Measurements from ENCODE around the gene FCMR.
"Not testable (repeated sequence)": the region's sequence is repeated elsewhere in the genome, so short reads cannot be mapped to it uniquely, and the experiment has no call there.

FCMR gene

DNA sequence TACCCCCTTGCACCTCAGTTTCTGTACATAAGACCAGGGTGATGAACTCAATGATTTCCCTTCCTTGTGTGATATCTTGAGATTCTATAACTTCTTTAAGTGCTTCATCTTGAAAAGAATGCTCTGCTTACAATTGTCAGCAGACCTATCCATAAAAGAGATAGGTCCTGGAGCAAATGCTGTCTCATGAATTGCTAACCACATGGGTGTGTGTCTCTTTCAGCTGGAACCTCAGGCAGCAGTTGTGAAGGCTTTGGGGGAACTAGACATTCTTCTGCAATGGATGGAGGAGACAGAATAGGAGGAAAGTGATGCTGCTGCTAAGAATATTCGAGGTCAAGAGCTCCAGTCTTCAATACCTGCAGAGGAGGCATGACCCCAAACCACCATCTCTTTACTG lies 53.5 kb downstream of the FCMR start:
- DNase-seq: no peak

DNA sequence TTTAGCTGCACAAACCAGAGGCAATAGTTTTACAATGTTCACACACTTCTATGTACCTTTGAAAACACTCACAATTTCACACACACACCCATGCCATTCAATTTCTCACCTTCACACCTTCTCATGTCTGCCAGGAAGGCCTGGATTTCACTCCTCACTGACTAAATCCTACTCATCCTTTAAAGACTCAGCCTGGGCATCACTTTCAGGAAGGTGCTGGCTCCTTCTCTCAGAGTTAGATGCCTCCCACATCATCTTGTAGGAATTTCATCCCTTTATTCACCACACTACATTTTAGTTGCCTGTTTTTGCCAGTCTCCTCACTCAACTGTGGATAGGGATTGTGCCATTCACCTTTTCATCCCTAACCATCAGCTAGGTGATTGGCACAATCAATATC lies 54.0 kb downstream of the FCMR start:
- DNase-seq: no peak

DNA sequence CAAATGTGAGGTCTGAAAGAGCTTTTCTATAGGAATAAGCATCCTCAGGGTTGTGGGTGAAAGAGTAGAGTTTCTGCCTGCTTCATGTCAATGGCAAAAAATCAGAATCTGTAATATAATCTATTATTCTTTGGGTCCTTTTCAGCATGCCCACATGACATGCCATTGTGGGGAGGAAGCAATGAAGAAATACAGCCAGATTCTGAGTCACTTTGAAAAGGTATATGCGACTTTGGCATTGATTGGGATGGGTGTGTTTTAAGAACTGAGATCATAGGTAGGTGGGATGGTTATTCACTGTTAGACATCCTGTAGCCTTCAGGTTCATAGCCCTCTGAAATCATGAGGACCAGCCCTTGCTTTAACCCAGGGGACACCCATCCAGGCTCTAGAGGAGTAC lies 54.5 kb downstream of the FCMR start:
- no peak for DNase-seq

DNA sequence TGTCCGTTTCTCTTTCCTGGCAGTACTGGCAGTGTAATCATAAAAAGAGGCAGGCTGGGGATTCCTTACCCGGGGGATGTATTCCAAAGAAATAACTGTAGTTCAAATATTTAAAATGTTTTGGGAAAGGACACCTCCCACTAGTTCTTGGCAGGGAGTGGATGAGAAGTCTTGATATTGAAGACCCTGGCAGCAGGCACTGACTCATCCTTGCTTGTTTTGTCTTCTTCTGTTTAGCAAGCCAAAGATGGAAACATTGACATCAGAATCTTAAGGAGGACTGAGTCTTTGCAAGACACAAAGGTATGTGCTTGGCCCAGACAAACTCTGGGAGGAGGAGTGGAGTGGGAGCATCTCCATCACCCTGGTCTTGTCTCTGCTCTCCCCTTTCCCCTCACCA lies 55.7 kb downstream of the FCMR start:
- no peak for DNase-seq

DNA sequence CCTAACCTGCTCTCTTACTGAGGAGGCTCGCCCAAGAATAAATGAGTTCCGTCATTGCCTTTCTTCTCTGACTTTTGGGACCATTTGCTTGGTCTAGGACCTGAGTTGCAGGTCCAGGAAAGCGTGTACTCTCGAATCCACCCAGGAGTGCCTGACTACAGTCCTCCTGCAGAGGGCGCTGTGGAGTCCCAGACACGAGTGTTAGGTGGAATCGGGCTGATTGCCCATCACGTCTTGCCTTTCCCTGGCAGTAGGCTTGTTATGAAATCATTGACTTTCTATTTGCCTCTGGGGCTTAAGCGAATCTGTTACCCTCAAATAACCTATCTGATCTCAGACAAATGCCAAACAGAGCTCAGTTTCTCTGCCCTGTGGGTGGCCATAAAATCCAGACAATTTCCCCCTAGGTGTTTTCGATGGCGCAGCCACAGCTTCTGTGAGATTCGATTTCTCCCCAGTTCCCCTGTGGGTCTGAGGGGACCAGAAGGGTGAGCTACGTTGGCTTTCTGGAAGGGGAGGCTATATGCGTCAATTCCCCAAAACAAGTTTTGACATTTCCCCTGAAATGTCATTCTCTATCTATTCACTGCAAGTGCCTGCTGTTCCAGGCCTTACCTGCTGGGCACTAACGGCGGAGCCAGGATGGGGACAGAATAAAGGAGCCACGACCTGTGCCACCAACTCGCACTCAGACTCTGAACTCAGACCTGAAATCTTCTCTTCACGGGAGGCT lies 56.6 kb downstream of the FCMR start, which contains the start of gene IL20:
TSS of gene IL20 (plus strand) at position 685 of the 733 bp plus-strand sequence. CDS start 230 bp downstream, outside the sequence.
- DNase-seq: peak; percentile 75

DNA sequence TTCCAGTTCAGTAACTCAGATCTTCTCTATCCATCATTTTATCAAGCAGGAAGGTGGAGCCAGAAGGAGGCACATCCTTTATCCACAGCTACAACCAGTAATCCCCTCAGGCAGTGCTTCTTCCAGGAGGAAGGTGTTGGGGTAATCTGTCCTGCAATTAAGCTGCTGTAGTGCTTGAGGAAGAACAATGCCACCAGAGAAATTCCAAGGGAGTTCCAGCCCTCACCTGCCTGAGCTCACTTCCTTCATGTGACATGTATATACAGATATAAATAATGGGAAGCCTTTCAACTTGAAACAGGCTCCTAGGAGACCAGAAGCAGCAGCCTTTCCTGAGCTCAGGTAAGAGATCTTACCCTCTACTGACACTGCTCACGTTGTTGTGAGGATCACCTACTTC lies 58.5 kb downstream of the FCMR start:
- no peak for DNase-seq

DNA sequence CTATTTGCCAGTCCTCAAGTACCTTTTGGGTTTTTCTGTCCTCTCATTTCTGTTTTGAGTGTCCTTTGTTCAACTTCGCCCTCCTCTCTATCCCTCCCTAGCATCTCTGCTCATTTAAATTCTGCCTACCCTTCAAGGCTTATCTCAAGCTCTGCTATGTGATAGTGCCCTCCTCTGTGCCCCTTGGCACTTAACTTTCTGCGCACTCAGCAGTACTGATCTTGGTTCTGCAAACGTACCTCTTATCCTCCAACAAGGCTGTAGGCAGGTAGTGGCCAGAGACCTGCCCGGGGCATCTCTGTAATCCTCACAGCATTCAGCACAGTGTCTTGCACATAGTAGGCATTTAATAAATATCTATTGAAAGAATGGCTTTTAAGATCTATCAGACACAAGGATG lies 61.6 kb downstream of the FCMR start:
- DNase-seq: no peak

DNA sequence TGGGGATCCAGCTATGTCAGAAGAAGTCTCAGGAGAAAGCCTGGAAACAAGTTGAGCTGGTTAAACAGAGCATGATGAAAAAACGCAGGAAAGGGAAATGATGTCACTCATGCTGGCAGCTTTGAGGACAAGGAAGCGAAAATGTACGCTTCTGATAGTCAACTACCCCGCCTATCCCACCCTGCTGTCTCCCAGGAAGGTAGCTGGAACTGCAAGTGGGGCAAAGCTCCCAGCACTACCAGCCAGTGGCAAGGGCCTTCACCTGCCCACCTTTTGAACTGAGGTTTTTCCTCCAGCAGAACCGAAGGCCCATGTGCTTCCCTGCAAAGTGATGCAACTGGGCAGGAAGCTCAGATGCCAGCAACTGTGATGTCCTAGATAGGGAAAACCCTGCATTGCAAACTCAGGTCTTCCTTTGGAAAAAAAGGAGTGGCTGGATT lies 62.6 kb downstream of the FCMR start:
- DNase-seq: no peak

DNA sequence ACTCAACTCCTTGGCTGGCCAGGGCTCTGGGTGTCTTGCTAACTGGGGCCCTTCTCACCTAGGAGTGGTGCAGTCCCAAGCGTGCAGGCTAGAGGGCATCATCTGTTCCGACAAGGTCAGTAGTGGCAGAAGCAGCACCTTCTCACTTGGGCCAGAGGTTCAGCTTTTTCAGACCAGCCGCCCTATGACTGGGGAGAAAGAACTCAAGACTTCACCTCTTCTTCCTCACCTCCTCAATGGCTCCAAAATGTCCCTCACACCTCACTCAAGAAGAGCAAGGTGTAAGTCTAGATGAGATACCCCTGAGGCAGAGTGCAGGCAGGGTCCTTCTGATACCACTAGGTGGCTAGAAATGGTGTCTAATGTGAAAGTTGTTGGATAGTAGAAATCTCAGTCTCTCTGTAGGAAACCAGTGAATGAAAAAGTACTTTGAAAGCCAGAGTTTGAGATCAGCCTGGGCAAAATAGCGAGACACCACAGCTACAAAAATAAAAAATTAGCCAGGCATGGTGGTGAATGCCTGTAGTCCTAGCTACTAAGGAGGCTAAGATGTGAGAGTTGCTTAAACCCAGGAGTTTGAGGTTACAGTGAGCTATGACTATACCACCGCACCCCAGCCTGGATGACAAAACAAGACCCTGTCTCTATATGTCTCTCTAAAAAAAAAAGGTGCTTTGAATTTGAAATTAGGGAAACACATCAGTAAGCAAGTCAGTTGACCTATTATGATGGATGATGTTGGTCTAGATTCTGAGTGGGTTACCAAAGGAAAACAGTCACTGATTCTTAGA lies 64.9 kb downstream of the FCMR start:
- DNase-seq: no peak

DNA sequence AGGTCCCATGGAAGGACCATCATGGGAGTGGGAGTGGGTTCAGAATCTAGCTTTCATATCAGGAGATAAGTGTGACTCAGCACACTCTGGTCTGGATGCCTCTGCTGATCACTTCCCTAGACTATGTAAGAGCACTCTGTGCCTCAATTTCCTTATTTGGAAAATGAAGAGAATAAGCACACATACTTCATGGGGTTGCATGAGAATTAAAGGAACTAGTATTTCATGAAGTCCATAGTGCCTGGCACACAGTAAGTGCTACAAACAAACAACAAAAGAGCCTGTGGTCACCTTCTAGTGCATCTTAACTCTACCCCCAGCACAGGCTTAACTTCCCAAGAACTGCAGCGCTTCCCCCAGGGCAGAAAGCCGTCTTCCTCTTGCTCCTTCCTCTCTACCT lies 65.9 kb downstream of the FCMR start:
- DNase-seq: no peak

DNA sequence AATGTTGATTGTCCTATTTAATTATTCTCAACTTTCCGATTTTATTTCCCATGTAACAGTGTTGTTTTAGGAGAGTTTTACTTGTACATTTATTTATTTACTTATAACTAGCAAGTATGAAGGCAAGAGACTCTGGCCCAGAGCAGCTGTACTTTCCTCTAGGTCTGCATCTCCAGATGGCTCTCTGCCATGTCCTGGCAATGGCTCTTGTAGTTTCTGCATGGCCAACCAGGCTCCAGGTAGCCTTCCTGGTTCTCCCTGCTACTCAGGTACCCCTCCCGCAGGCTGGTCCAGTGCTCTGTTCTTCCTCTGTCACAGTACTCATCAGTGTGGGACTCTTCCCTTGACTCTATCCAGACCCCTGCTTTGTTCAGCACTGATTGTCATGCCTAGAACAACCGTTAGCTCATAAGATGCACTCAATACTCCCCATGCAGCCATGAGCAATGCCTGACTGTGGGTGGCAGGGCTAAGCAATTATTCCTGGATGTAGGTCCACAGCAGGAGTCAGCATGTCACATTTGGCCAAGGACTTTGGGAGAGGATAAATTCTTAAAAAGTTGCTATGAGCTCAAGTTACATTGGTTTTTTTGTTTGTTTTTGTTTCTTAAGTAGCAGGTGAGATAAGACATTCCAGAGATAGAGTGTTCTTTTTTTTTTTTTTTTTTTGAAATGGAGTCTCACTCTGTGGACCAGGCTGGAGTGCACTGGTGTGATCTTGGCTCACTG lies 67.2 kb downstream of the FCMR start:
- no peak for DNase-seq

DNA sequence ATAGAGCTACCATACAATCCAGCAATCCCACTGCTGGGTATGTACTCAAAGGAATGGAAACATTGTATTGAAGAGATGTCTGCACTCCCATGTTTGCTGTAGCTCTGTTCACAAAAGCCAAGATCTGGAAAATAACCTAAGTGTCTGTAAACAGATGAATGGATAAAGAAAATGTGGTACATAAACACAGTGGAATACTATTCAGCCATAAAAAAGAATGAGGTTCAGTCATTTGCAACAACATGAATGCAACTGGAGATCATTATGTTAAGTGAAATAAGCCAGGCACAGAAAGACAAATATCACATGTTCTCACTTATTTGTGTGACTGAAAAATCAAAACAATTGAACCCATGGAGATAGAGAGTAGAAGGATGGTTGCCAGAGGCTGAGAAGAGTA lies 68.0 kb downstream of the FCMR start:
- DNase-seq: not testable (repeated sequence)

Measured in activated CD4-positive, alpha-beta T cell treated with anti-CD3 and anti-CD28 coated beads for 1 hour (primary cell).